Measurements from ENCODE around the gene TTC28.

- no peak for TF ChIP-seq ZNF274 (IDR thresholded peaks at IDR 0.05; ENCODE audit: low read depth, low read length)
- no peak for TF ChIP-seq SUZ12 (IDR thresholded peaks at IDR 0.05; ENCODE audit: extremely low read depth, insufficient read depth, insufficient read length)
- no peak for TF ChIP-seq YY1 (IDR thresholded peaks at IDR 0.05; ENCODE audit: insufficient read depth, insufficient read length)
Measured at GRCh38 chr22:28346308-28346707, 333.3 kb downstream of the TTC28 start.
